HG03135 (cell line): ENCODE results near the gene PRKCA.

Source experiments
- ATAC-seq: cut with Tn5 transposase; IDR thresholded peaks from one replicate; pipeline ENCODE4 v1.9.1; 2021; ENCODE audit warnings: mild to moderate bottlenecking, moderate library complexity; ENCODE audit not compliant: unreplicated experiment

PRKCA gene

DNA sequence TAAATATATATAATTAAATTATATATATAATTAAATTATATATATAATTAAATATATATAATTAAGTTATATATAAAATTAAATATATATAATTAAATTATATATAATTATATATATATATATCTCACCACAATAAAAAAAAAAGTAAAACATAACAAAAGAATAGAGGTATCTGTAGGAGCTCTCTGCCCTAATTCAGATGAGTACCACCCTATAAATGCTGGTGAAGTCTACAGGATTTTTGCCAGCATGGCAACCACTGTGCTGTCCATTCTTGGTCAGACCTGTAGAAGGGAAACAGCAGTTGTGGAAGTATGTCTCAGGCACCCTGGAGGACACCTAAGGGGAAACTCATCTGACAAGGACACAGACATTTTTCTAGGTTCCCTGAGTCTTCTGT lies 259.7 kb downstream of the PRKCA start:
- no peak for ATAC-seq

DNA sequence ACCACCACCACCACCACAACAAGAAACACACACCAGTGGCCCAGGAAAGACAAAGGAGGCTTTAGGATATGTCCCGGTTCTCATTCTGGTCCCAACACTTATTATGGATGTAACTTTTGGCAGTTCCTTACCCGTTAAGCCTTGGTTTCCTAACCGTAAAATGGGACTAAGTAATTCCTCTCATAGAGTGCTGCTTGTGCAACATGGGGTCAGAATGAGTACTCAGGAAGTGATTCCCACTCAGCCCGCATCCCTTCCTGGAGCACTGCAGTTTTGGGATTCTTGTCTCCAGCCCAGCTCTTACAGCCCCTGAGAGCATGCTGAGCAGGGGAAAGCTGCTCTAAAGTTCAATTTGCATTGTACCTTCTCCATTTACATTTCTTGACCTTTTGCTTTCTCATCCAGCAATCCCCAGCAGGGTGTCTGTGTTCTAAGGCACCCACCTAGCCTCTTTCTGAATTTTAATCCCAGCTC lies 262.6 kb downstream of the PRKCA start:
- no peak for ATAC-seq

DNA sequence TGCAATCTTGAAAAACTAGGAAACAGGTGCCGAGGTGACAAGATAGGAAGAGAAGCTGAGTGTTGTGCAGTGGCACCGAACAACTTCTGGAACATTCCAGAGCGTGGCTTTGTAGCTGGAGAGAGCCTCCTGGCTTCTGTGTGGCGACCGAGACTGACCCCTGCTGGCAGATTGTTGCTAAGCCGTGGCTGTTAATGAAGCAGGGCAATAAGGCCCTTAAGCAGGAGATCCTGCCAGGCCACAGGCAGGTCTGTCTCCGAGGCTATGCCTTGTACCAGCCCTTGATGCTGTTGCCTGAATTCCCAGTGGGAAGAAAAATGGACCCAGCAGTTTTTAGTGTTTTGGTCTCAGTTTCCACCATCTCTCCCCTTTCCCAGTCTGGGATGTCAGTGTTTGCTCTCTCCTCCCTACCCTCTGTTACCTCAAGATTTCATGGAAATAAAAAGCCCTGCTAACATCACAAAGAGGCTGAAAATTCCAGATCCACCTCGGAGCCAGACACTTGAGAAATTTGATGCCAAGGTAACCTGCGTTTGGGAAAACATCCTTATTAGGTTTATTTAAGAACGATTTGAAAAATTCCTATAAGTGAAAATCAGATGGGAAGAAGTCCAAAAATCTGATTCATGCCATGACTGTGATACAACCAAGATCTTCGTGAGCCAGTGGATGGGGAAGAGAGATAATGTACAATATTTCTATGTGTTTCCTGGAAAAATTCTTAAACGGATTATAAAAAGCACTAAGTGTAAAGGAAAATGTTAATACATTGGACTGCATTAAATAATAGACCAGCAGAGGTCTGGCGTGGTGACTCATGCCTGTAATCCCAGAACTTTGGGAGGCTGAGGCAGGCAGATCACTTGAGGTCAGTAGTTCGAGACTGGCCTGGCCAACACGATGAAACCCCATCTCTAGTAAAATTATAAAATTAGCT lies 265.1 kb downstream of the PRKCA start:
- peak; percentile 82 for ATAC-seq

DNA sequence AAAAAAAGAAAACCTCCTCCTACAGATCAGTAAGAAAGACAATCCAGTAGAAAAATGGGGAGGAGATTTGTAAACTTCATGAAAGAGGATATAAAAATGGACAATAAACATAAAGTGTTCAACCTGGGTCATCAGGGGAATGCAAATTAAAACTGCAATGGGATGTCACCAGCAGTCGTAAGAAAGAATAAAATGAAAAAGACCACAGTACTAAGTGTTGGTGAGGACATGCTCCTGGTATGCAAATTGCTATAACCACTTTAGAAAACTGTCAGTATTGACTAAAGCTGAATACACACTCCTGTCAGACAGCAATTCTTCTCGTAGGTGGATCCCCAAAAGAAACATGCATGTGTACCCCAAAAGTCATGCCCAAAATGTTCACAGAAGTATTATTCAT lies 267.2 kb downstream of the PRKCA start:
- ATAC-seq = no peak

DNA sequence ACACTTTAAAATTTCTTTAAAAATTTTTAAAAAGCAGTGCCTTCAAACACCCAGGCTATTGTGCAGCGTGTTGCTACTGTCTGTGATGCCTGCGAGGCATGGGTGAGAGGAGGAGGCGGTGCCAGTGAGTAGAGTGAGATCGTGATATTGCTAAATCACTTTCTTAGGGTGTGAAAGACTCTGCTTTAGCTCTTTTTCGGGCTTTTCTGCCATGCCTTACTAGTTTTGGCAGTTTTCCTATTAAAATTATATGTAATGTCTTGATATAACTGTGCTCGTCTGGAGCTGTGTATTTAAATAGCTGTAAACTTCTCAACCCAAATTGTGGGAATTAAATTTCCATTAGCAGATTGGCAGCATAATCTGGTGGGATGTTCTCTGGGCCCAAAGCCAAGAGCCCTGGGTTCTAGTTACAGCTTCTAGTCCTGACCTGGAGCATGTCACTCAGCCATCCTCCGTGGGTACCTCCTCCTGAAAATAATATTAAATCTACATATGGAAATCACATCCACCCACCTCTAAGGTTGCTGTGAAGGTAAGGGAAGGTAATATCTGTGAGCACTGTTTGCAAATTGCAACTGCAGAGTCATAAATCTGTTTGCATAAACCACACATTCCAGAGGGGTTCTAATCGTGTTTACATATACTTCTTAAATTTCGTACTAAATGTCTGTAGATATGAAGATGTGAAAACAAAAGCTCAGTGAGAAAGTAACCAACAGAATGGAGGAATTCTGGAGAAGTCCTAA lies 268.2 kb downstream of the PRKCA start:
- no peak for ATAC-seq

DNA sequence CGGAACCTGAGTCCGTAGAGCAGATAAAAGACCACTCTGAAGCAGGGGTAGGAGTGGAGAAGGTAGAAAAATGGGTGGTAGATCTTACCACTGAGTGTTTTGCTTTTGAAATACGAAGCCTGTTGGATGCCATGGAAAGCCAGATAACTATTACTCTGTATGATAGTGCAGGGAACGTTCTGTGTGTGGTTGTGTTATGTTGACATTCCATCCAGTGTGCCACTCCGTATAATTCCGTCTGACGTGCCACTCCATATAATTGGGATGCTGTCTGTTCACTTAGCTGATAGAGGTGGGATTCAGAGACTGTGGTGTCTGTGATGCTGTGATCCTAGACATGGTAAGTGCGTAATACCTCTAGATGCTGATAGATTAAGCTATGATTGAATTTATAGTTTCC lies 269.3 kb downstream of the PRKCA start:
- ATAC-seq = no peak

DNA sequence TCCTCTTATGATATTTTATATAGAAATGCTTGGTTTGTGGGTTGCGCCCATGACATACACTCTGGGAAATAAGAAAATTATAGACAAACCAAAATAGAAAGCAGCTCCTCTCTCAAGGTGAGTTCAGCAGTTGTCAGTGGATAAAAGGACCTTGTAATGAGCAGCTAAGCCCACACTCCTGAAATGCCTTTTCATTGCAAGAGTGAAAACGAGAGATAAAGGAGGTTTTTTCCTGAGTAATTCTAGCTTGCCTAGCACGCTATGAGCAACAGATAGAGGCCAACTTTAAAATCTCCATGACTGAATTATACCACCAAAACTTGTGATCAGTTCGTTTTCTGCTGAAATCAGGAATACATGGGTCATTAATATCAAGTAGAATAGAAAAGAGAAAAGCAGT lies 270.7 kb downstream of the PRKCA start:
- no peak for ATAC-seq

DNA sequence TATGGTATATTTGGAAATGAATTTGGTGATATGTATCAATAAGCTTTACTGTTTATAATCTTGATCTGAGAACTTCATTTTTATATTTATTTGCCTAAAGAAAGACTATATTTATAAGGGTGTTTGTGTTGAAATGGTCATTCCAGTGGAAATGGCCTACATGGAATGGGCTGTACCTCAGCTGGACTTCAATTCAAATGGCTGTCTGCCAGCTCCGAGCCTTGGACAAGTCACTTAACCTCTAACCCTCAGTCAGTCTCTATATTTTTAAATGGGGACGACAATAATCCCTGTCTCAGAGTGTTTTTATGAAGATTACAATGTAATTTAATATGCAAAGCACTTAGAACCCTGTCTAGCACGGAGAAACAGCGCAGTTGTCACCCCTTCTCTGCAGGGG lies 271.7 kb downstream of the PRKCA start:
- no peak for ATAC-seq

DNA sequence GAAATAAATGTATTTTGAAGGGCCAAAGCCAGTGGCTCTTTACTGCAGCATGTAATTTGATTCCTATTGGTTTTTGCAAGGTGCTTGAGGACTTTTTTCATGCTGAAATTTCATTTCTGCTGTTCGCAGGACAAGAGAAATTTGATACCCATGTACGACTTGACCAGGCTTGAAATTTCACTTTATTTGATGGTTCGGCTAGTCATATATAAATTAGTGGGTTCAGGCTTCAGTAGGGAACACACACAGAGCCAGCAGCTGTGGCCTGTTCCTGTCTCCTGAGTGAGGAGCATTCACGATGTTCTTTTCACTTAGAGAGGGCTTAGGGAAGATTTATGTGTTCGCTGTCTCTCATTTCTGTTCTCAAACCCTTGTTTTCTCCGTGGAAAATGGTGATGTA lies 274.1 kb downstream of the PRKCA start:
- no peak for ATAC-seq

DNA sequence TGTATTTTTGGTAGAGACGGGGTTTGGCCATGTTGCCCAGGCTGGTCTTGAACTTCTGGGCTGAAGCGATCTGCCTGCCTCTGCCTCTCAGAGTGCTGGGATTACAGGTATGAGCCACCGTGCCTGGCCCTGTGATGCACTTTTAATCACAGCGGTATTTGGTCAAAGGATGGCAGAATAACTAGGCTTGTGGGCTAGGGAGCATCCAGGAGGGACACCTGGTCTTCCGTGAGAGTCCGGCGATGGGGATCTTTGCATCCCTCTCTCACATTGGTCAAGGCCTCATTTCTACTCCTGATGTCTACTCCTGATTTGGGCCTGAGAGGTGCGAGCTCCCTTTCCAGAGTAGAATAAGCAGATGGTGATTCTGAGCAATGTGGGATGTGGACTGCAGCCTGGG lies 274.6 kb downstream of the PRKCA start:
- ATAC-seq = no peak

DNA sequence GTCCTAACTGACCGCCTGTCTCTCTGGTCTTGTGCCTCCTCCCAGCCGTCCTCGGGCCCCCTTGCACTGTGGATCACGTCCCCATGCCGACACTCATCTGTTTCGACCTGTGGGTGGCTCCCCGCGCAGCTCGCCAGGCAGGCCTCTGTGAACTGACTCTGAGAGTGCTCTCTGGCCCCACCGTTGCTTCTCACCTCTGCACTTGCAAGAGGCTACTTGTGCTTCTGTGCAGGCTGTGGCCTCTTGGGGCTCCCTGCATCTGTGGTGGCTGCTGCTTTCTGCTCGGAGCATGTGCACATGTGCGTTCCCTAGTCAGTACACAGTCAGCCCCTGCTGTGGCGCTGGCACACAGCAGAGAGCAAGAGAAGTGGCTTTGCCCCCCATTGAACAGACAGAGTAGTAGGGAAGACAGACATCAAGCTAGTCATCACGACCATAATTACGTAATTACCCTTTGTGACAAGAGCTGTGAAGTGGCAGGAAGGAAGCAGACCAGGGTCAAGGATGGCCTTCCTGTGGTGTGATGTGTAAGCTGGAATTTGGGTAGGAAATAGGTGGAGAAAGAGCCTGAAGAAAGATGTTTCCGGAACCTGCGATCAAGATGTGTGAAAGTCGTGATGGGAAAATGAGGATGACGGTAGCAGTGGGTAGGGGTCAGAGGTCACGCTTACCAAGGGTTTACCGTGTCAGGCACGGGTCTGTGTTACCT lies 276.5 kb downstream of the PRKCA start:
- ATAC-seq = no peak

DNA sequence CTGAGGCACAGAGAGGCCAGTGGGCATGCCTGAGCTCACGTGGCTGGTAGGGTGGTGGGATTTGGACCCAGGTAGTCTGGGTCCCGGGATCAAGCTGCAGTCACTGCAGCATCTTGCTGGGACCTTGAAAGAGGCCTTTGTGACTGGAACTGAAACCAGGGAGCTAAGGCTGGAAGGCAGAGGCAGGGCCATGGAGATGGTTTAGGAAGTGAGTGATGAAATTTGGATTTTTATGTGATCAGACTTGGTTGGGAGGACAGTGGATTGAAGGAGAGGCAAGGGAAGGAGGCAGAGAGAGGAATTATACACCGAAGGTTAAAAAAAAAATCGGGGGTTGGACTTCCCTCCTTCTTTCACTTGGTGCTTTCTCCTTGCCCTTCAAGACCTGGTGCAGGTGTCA lies 277.1 kb downstream of the PRKCA start:
- no peak for ATAC-seq

DNA sequence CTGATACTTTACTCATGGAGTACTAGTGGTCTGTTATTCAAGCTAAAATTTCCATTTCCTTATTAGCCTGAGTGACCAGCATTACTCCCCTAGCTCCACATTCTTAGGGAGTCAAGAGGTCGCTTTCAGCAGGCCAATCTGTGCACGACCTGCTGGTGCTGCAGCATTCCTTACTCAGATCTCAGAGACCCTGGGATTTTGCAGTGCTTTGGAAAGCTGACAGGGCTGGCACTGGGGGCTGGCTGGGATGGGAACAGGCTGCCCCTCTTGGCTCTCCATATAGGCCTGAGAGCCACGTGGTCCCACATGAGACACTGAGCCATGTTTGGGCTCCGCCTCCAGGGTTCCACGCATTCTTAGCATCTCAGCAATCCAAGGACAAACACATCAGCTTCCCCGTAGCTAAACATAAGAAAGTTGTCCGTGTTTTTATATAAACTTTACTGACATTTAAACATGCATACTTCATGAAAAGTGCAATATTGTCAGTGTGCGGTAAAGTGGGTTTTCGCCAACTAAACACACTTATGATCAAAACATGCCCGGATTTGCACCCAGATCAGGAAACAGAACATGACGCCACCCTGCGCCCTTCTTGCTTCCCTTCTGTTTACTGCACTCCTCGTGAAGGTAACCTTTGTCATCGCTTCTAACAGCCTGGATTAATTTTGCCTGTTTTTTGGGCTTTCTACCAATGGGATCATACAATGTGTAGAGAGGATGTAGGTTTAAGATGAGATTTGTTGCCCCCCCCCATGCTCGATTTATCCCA lies 278.0 kb downstream of the PRKCA start:
- no peak for ATAC-seq

DNA sequence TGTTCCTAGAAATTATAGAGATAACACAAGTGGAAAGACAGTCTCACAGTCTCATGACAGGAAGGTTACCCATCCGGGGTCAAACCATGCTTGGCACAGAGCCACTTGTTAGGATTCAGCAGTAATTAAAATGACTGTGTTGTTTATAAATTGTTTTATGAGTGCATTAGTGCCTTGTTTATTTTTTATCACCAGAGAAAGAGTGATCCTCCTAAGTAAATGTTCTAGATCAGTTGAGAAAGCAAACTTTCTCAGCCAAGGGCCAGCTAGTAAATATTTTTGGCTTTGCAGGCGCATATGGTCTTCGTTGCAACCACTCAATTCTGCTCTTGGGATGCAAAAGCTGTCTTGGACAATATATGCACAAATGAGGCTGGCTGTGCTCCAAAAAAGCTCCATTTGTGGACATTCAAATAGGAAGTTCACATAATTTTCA lies 278.6 kb downstream of the PRKCA start:
- ATAC-seq = no peak

DNA sequence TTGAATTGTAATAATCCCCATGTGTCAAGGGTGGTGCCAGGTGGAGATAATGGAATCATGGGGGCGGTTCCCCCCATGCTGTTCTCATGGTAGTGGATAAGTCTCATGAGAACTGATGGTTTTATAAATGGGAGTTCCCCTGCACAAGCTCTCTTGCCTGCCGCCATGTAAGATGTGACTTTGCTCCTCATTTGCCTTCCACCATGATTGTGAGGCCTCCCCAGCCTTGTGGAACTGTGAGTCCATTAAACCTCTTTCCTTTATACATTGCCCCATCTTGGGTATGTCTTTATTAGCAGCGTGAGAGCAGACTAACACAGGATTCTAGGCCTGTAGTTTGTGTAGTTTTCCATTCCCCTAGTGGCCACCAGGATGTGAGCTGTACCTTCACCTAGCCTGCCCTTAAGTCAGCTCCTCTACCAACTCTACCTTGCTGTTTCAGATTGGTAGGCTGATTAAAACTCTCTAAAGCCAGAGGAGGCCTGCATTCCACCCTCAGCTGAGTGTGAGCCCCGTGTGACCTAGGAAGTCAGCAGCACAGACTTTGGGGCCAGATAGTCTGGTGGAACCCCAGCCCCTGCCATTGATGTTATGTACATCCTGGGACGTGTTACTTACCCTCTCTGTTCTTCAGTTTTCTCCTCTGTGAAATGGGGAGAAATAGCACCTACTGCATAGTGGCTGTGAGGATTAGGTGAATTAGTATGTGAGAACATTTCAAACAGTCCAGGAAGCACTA lies 280.1 kb downstream of the PRKCA start:
- ATAC-seq = no peak

DNA sequence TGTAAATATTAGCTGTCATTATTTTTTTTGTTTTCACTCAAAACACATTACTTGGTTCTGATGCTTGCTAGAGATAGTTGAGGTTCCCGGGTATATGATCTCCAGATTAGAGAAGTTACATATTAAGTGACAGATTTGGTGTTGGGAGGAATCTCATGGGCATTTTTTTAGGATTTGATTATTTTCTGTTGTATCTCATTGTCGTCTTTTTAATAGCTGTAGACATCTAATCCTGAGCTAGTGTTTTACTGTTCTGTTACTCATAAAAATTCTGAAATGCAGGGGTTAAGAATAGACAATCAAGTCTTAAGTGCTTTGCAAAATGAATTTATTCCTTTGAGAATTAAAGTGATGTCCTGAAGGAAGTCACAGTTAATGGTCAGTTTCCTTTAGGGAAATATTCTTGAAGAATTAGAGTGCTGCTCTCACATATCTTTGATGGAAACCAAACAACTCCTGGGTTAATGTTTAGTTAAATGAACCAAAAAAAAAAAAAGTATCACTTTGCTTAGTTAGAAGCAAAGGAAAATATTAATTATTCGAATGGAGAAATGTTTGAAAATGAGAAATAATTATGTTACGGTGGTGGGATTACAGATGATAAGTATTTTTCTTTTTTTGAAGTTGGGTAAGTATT lies 280.8 kb downstream of the PRKCA start:
- no peak for ATAC-seq

DNA sequence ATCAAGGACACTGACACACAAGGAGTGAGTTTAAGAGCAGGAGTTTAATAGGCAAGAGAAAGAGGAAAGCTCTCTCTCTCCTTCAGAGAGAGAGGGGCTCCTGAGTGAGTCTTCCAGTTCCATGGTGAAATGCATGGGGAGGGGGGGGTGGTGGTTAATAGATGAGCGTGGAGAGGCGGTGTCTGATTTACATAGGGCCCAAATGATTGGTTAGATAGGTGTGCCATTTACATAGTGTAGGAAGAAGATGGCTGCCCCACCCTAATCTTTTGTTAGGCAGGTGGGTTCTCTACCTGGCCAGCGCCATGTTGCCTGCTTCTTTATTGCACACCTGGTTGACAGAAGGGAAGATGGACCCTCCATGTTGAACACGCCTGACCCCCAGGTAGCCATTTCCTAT lies 282.5 kb downstream of the PRKCA start:
- no peak for ATAC-seq

DNA sequence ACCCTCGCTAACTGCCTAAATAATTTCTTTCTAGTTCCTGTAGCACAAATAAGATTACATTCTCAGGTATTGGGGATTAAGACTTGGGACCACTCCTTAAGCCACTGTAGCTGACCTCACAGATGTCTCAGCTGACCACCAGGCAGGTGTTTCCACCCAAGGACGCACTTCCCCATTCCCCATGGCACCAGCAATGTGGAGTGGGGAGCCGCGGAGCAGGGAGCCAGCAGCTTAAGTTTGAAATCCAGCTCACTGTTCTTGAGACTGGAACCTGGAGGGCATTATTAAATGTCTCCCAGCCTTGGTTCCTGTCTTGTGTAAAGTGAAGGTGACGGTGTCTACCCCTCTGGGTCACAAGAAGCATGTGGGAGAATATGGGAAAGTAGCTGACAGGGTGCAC lies 283.1 kb downstream of the PRKCA start:
- no peak for ATAC-seq

DNA sequence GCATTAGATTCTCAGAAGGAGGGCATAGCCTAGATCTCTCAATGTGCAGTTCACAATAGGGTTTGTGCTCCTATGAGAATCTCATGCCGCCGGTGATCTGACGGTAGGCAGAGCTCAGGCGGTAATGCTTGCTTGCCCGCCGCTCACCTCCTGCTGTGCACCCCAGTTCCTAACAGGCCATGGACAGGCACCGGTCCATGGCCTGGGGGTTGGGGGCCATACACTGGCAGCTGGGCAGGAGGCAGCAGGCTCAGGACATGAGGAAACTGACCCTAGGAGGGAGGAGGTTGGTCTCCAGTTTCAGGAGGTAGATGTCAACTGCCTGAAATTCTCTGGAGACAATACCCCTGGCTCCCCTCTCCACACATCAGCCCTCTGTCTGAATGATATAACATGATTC lies 287.5 kb downstream of the PRKCA start:
- no peak for ATAC-seq

DNA sequence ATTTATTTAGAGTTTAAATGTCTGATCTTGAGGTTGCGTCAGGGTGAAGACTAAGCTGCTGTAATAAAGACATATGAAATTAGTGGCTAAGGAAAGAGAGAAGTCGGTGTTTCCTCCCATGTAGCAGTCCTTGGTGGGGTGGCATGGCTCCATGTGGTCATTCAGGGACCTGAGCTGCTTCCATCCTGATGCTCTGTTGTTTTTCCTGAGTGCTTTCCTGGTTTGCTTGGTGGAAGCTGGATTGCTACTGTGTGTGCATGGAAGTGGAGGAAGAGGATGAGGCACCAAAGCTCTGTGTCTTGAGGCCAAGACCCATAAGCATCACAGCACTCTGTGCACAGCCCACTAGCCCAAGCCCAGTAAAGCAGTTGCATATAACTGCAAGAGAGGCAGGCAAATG lies 290.7 kb downstream of the PRKCA start:
- ATAC-seq = no peak
